Measurements from ENCODE around the gene EXD1.

The EXD1 gene

DNA sequence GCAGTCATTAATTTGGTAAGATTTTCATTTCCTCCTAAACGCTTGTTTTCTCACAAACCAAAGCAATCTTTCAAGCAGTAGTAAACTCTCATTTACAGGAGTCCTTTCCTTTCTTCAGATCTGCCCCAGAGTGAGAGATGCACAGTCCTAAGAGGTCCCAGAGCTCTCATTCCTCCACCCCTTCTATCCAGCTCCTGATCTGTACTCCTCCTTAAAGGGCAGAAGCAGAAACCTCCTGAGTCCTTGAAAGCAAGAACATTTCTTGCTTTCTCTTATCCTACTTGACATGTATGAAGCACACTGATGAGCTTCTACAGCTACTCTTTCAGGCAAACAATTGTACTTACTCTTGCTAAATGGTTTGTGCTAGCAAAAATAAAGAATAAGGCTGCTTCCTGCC lies 11.7 kb downstream of the EXD1 start:
- Histone ChIP-seq H3K4me3 (ENCODE audit: low read depth, low read length, poor library complexity, severe bottlenecking) (no peak overlapping the region), H3K9me2 (ENCODE audit: low read depth, low read length) (no peaks in the 10 kb centered on the region), H3K27ac (ENCODE audit: low read depth, low read length, poor library complexity, severe bottlenecking) (no peak overlapping the region), H3K9ac (ENCODE audit: low read length) (no peak overlapping the region), H3K27me3 (ENCODE audit: insufficient read depth, low read length) (no peaks in the 10 kb centered on the region; the same call in 1 of the 2 replicates), H3K4me1 (ENCODE audit: insufficient read depth, low read length, severe bottlenecking) (no peaks in the 10 kb centered on the region), H3K4me2 (ENCODE audit: low read length) (no peak overlapping the region), H3K36me3 (ENCODE audit: insufficient read depth, low read length) (no peaks in the 10 kb centered on the region), H3K9me3 (ENCODE audit: low read length) (no peaks in the 10 kb centered on the region), H3F3A (ENCODE audit: insufficient read depth, low read length) (no peaks in the 10 kb centered on the region), H4K20me1 (ENCODE audit: insufficient read depth, low read length) (no peaks in the 10 kb centered on the region), H3K79me2 (ENCODE audit: insufficient read depth, low read length) (no peaks in the 10 kb centered on the region), H2AFZ (ENCODE audit: low read length) (no peak overlapping the region)
- TF ChIP-seq, protein P1, sequence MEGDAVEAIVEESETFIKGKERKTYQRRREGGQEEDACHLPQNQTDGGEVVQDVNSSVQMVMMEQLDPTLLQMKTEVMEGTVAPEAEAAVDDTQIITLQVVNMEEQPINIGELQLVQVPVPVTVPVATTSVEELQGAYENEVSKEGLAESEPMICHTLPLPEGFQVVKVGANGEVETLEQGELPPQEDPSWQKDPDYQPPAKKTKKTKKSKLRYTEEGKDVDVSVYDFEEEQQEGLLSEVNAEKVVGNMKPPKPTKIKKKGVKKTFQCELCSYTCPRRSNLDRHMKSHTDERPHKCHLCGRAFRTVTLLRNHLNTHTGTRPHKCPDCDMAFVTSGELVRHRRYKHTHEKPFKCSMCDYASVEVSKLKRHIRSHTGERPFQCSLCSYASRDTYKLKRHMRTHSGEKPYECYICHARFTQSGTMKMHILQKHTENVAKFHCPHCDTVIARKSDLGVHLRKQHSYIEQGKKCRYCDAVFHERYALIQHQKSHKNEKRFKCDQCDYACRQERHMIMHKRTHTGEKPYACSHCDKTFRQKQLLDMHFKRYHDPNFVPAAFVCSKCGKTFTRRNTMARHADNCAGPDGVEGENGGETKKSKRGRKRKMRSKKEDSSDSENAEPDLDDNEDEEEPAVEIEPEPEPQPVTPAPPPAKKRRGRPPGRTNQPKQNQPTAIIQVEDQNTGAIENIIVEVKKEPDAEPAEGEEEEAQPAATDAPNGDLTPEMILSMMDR (IDR thresholded peaks at IDR 0.05; ENCODE audit: low read length): no peak
- TF ChIP-seq EZH2 (IDR thresholded peaks at IDR 0.05; ENCODE audit: borderline replicate concordance, low read length): no peak

DNA sequence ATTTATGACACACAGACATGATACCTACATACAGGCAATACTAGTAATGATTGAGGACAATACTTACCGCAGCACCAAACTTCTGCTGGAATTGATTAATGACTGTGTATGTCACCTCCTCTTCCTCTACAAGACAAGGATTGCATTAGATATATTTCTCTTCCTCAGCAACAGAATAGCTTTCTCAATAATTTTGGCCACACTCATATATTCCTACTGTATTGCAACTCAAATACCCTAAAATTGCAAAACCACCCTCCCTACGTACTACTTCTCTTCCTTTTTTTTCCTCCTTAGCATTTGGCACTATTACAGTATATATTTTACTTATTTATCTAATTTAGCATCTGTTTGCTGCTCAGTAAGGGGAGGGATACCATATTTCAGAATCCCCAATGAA lies 14.8 kb downstream of the EXD1 start:
- TF ChIP-seq, protein P1 (IDR thresholded peaks at IDR 0.05; ENCODE audit: low read length): no peak
- TF ChIP-seq EZH2 (IDR thresholded peaks at IDR 0.05; ENCODE audit: borderline replicate concordance, low read length): no peak
- H2AFZ ChIP-seq (ENCODE audit: low read length): no peak overlapping the region
- peaks cover 7% of the 10 kb centered on the region for H3K4me1 ChIP-seq (ENCODE audit: insufficient read depth, low read length, severe bottlenecking)
- no peak overlapping the region for H3K4me2 ChIP-seq (ENCODE audit: low read length)
- no peaks in the 10 kb centered on the region for H3K79me2 ChIP-seq (ENCODE audit: insufficient read depth, low read length)
- no peak overlapping the region for H3K27ac ChIP-seq (ENCODE audit: low read depth, low read length, poor library complexity, severe bottlenecking)
- H3F3A ChIP-seq (ENCODE audit: insufficient read depth, low read length): no peaks in the 10 kb centered on the region
- no peak overlapping the region for H3K9ac ChIP-seq (ENCODE audit: low read length)
- no peaks in the 10 kb centered on the region for H3K36me3 ChIP-seq (ENCODE audit: insufficient read depth, low read length)
- H3K4me3 ChIP-seq (ENCODE audit: low read depth, low read length, poor library complexity, severe bottlenecking): no peak overlapping the region
- H3K27me3 ChIP-seq (ENCODE audit: insufficient read depth, low read length): no peaks in the 10 kb centered on the region; the same call in 1 of the 2 replicates
- H4K20me1 ChIP-seq (ENCODE audit: insufficient read depth, low read length): no peaks in the 10 kb centered on the region
- H3K9me2 ChIP-seq (ENCODE audit: low read depth, low read length): no peaks in the 10 kb centered on the region
- no peaks in the 10 kb centered on the region for H3K9me3 ChIP-seq (ENCODE audit: low read length)

DNA sequence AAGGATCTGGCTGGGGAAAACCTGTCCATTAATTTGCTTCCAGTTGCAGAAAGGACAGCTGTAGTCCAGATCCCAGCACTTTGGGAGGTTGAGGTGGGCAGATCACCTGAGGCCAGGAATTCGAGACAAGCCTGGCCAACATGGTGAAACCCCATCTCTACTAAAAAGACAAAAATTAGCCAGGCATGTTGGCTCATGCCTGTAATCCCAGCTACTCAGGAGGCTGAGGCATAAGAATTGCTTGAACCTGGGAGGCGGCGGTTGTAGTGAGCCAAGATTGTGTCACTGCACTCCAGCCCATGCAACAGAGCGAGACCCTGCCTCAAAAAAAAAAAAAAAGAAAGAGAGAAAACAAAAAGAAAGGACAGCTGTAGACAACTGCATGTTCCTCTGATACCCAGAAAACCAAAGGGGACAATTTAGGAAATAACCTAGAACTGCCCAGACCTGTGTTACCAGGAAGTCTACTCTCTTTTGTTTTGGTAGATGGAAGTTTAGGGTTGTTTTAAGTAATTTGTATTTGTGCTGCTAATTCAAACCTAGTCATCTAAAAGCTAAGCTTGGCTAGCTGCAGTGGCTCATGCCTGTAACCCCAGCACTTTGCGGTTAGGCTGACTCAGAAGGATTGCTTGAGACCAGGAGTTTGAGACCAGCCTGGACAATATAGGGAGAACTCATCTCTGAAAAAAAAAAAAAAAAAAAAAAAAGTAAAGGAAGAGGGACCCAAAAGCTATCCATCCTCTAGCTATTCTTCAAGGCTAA lies 22.7 kb downstream of the EXD1 start:
- H3K4me3 ChIP-seq (ENCODE audit: low read depth, low read length, poor library complexity, severe bottlenecking): no peak overlapping the region
- no peaks in the 10 kb centered on the region for H3K79me2 ChIP-seq (ENCODE audit: insufficient read depth, low read length)
- no peak for TF ChIP-seq EZH2 (IDR thresholded peaks at IDR 0.05; ENCODE audit: borderline replicate concordance, low read length)
- TF ChIP-seq, protein P1 (IDR thresholded peaks at IDR 0.05; ENCODE audit: low read length): no peak
- no peaks in the 10 kb centered on the region for H3K9me2 ChIP-seq (ENCODE audit: low read depth, low read length)
- no peaks in the 10 kb centered on the region for H3K9me3 ChIP-seq (ENCODE audit: low read length)
- peaks cover 7% of the 10 kb centered on the region for H3K4me1 ChIP-seq (ENCODE audit: insufficient read depth, low read length, severe bottlenecking)
- H3K36me3 ChIP-seq (ENCODE audit: insufficient read depth, low read length): no peaks in the 10 kb centered on the region
- no peaks in the 10 kb centered on the region for H4K20me1 ChIP-seq (ENCODE audit: insufficient read depth, low read length)
- no peak overlapping the region for H3K9ac ChIP-seq (ENCODE audit: low read length)
- no peak overlapping the region for H3K27ac ChIP-seq (ENCODE audit: low read depth, low read length, poor library complexity, severe bottlenecking)
- H3K27me3 ChIP-seq (ENCODE audit: insufficient read depth, low read length): no peaks in the 10 kb centered on the region
- no peak overlapping the region for H3K4me2 ChIP-seq (ENCODE audit: low read length)
- no peak overlapping the region for H2AFZ ChIP-seq (ENCODE audit: low read length)
- H3F3A ChIP-seq (ENCODE audit: insufficient read depth, low read length): no peaks in the 10 kb centered on the region

Measured in OCI-LY1 (cell line).